Esophagus muscularis mucosa (tissue), 4 donors: ENCODE results near the gene PTPRU. TPM values are rescaled to one million over a fixed set of nuclear protein-coding genes. Genes with fewer than 3 reads are reported as not detected.

Source experiments
- DNase-seq: peaks from one replicate; pipeline ENCODE4 v3.0.0-alpha.2; 2017; ENCODE audit errors: extremely low spot score
- H3K27ac ChIP-seq, 4 donors: fragments of 200-600 bp; sonication (generic); replicated peaks in 1 of 4; 1 replicate in 3 of 4; 2 replicates in 1 of 4; pipeline ENCODE4 v1.5.1; 2016 to 2019; ENCODE audit warnings: mild to moderate bottlenecking in 1 of 4
- H3K27me3 ChIP-seq, 4 donors: fragments of 200-600 bp; sonication (generic); one replicate each; pipeline versions ENCODE4 v1.5.1 to v1.6.0; 2016 to 2019
- H3K36me3 ChIP-seq, 4 donors: fragments of 200-600 bp; sonication (generic); one replicate each; pipeline ENCODE4 v1.5.1; 2016 to 2019
- H3K4me1 ChIP-seq, 4 donors: fragments of 200-600 bp; sonication (generic); one replicate each; pipeline ENCODE4 v1.5.1; 2016 to 2019
- H3K4me3 ChIP-seq, 4 donors: fragments of 200-600 bp; sonication (generic); 1 replicate in 2 of 4; 2 replicates in 2 of 4; pipeline ENCODE4 v1.5.1; 2016 to 2019; ENCODE audit warnings: mild to moderate bottlenecking in 4 of 4, moderate library complexity in 1 of 4
- H3K9me3 ChIP-seq, 4 donors: fragments of 200-600 bp; sonication (generic); 1 replicate in 3 of 4; 2 replicates in 1 of 4; pipeline ENCODE4 v1.5.1; 2016 to 2019
- CTCF ChIP-seq, 3 experiments: fragments of 200-600 bp in 2 of 3; fragments of 450-650 bp in 1 of 3; sonication (generic) in 2 of 3; IDR thresholded peaks; one replicate each; pipeline ENCODE4 v1.5.1; 2017 to 2019; ENCODE audit warnings: antibody characterized with exemption in 3 of 3, mild to moderate bottlenecking in 2 of 3, moderate library complexity in 1 of 3
- EP300 ChIP-seq: sonication (generic); formaldehyde crosslinking; IDR thresholded peaks from one replicate; pipeline ENCODE4 v1.6.1; 2017; ENCODE audit warnings: antibody characterized with exemption
- POLR2A ChIP-seq: fragments of 450-650 bp; IDR thresholded peaks from one replicate; pipeline ENCODE4 v1.6.1; 2017; ENCODE audit warnings: antibody characterized with exemption, moderate library complexity, mild to moderate bottlenecking, low read depth
- POLR2AphosphoS5 ChIP-seq, 2 donors: sonication (generic); formaldehyde crosslinking; IDR thresholded peaks; one replicate each; pipeline ENCODE4 v1.6.1; 2017; ENCODE audit warnings: antibody characterized with exemption in 2 of 2
- WGBS: methylation state at CpG from one replicate; pipeline ENCODE4 v1.1.5; 2018; 5-methylcytosine and 5-hydroxymethylcytosine counted together
- intact Hi-C: fragments of 100-400 bp; cut with DNase I; formaldehyde crosslinking; loops from one replicate; pipeline ENCODE4 v1.15.1; 2023
- total RNA-seq, 4 donors: library from RNA; depleted of rRNA; stranded (reverse); fragments of >200 nt; gene quantifications; one replicate each; pipeline versions ENCODE4 v1.1.0 to v1.2.1, GENCODE V29; 2016

The PTPRU gene
- total RNA-seq, 4 donors from 2014 or later: 19.5 to 32.7 (median 27.5) TPM

- no peak for TF ChIP-seq CTCF (IDR thresholded peaks at IDR 0.05)
- no peak for TF ChIP-seq POLR2AphosphoS5 (IDR thresholded peaks at IDR 0.05)
- intact Hi-C loops: no loop called here
These were observed 34.7 kb downstream of the PTPRU start for GRCh38 chr1:29270929-29271521.

DNA sequence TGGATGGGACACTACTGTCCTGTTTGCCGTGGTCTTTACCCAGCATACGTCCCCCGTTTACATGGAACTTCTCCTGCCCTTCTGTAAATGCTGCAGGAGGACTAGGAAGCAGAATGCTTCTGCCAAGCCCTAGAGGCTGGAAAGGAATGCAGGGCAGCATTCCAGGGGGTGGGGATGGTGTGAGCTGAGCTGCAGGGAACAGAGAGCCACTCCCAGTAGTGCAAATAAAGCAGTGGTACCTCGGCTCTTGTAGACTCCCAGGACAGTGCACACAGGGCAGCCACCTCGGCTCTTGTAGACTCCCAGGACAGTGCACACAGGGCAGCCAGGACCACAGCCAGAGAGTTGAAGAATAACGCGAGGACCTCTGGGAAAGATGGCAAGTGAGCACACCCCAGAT, 35.4 kb downstream of the PTPRU start:
- H3K4me3 ChIP-seq: no peak overlapping the region
- WGBS: 7% methylated on average over 7 of the region's 7 CpGs
- intact Hi-C loops: no loop called here
- H3K27me3 ChIP-seq: no peaks in the 10 kb centered on the region
- TF ChIP-seq POLR2A (no peak), CTCF (IDR thresholded peaks at IDR 0.05) (no peak), POLR2AphosphoS5 (IDR thresholded peaks at IDR 0.05) (peak in 1 of 2 donors; percentile 5), EP300 (no peak)
- H3K9me3 ChIP-seq: no peaks in the 10 kb centered on the region
- peaks cover 0 to 15% (median 14%) of the 10 kb centered on the region in 4 donors for H3K36me3 ChIP-seq
- H3K4me1 ChIP-seq: peaks cover 11 to 18% (median 17%) of the 10 kb centered on the region in 4 donors
- no peak for DNase-seq
- H3K27ac ChIP-seq: peak overlapping the region in 3 of 4 donors; percentile 3 to 49 (median 26)

More at GRCh38 chr1:29270929-29271521, 34.7 kb downstream of the PTPRU start:
- Histone ChIP-seq H3K4me3 (no peak overlapping the region), H3K27ac (peak overlapping the region in 1 of 4 donors; percentile 40), H3K4me1 (peaks cover 11 to 18% (median 17%) of the 10 kb centered on the region in 4 donors), H3K9me3 (no peaks in the 10 kb centered on the region), H3K27me3 (no peaks in the 10 kb centered on the region), H3K36me3 (peaks cover 0 to 9% (median 8%) of the 10 kb centered on the region in 4 donors)
- no peak for DNase-seq
- WGBS: 52% methylated on average over 3 of the region's 3 CpGs

DNA sequence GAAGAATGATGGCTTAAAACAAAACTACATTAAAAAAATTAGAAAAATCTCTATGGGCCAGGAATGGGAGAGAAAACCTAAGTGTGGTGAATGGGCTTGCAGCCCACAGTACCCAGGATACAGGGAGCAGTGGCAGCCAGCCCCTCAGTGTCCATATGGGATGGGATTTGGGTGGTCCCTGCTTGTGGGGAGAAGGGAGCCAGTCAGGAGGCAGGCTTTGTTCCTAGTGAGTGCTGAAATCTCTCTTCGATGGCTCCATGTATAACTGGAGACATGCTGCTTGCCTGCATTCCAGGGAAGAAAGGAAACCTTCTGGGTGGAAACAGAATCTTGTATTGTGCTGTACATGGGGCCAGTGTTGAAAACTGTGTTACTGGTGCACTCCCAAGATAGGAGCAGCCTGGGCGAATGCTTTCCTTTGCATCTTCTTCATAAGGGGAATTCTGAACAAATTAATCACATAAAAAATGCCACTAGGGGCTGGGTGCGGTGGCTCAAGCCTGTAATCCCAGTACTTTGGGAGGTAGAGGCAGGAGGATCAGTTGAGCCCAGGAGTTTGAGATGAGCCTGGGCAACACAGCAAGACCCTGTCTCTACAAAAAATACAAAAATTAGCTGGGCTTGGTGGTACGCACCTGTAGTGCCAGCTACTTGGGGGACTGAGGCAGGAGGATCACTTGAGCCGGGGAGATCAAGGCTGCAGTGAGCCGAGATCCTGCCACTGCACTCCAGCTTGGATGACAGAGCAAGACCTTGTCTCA, 36.0 kb downstream of the PTPRU start:
- intact Hi-C loops: no loop called here
- Histone ChIP-seq H3K9me3 (no peaks in the 10 kb centered on the region), H3K4me3 (no peak overlapping the region), H3K4me1 (peaks cover 11 to 18% (median 17%) of the 10 kb centered on the region in 4 donors), H3K27me3 (no peaks in the 10 kb centered on the region), H3K27ac (peak overlapping the region in 3 of 4 donors; percentile 3 to 49 (median 26)), H3K36me3 (peaks cover 0 to 18% (median 14%) of the 10 kb centered on the region in 4 donors)
- TF ChIP-seq EP300: no peak
- WGBS: 67% methylated on average over 6 of the region's 6 CpGs
- no peak for DNase-seq

DNA sequence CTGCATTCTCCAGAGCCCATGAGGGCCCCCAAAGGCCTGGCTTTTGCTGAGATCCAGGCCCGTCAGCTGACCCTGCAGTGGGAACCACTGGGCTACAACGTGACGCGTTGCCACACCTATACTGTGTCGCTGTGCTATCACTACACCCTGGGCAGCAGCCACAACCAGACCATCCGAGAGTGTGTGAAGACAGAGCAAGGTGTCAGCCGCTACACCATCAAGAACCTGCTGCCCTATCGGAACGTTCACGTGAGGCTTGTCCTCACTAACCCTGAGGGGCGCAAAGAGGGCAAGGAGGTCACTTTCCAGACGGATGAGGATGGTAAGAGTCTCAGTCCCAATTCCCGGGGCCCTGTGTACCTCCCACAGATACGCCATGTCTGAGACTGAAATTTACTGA, 39.1 kb downstream of the PTPRU start:
- no peak overlapping the region for H3K4me3 ChIP-seq

More for the DNA sequence above, 39.1 kb downstream of the PTPRU start:
- H3K4me1 ChIP-seq: peaks cover 11 to 18% (median 17%) of the 10 kb centered on the region in 4 donors
- peaks cover 0 to 40% (median 28%) of the 10 kb centered on the region in 4 donors for H3K36me3 ChIP-seq
- WGBS: 88% methylated on average over 14 of the region's 14 CpGs
- intact Hi-C loops: no loop called here
- H3K27me3 ChIP-seq: no peaks in the 10 kb centered on the region
- no peak overlapping the region for H3K27ac ChIP-seq
- DNase-seq: no peak
- TF ChIP-seq POLR2A (no peak), EP300 (no peak), POLR2AphosphoS5 (IDR thresholded peaks at IDR 0.05) (no peak), CTCF (IDR thresholded peaks at IDR 0.05) (no peak)
- no peaks in the 10 kb centered on the region for H3K9me3 ChIP-seq
